Coronary artery (tissue), 2 donors: ENCODE data around the gene ATP2B3.

ENCODE experiments used
- DNase-seq: peaks from one replicate; pipeline ENCODE4 v3.0.0-alpha.2; 2017; ENCODE audit warnings: low spot score
- H3K27ac ChIP-seq, 2 donors: fragments of 200-600 bp; sonication (generic); one replicate each; pipeline ENCODE4 v1.5.1; 2016 to 2019
- H3K4me3 ChIP-seq: fragments of 200-600 bp; sonication (generic); 2 replicates; pipeline ENCODE4 v1.5.1; 2016; ENCODE audit warnings: mild to moderate bottlenecking, moderate library complexity
- CTCF ChIP-seq: fragments of 200-600 bp; sonication (generic); IDR thresholded peaks from one replicate; pipeline ENCODE4 v1.5.1; 2019; ENCODE audit warnings: antibody characterized with exemption

Gene ATP2B3

GRCh38 chrX:153573984-153574383, 56.5 kb downstream of the ATP2B3 start:
- no peak for TF ChIP-seq CTCF
- no peak overlapping the region for H3K4me3 ChIP-seq

GRCh38 chrX:153576239-153576870, 58.9 kb downstream of the ATP2B3 start:
- no peak for TF ChIP-seq CTCF

More at GRCh38 chrX:153573984-153574383, 56.5 kb downstream of the ATP2B3 start:
- no peak overlapping the region for H3K27ac ChIP-seq
- no peak for DNase-seq

GRCh38 chrX:153576961-153577360, 59.5 kb downstream of the ATP2B3 start:
- Histone ChIP-seq H3K27ac (no peak overlapping the region), H3K4me3 (no peak overlapping the region)
- DNase-seq = no peak
- no peak for TF ChIP-seq CTCF

More at GRCh38 chrX:153576239-153576870, 58.9 kb downstream of the ATP2B3 start:
- no peak overlapping the region for H3K4me3 ChIP-seq
- H3K27ac ChIP-seq = no peak overlapping the region
- no peak for DNase-seq

- Histone ChIP-seq H3K4me3 (no peak overlapping the region), H3K27ac (no peak overlapping the region)
- no peak for TF ChIP-seq CTCF
- no peak for DNase-seq
Observed at GRCh38 chrX:153578200-153578835, 60.9 kb downstream of the ATP2B3 start.

- no peak overlapping the region for H3K4me3 ChIP-seq
- H3K27ac ChIP-seq = no peak overlapping the region
- no peak for DNase-seq
- no peak for TF ChIP-seq CTCF
Observed at GRCh38 chrX:153578889-153579288, 61.4 kb downstream of the ATP2B3 start.

- no peak overlapping the region for H3K4me3 ChIP-seq
- no peak for DNase-seq
- no peak overlapping the region for H3K27ac ChIP-seq
- no peak for TF ChIP-seq CTCF
Observed at GRCh38 chrX:153580700-153581386, 63.4 kb downstream of the ATP2B3 start.

GRCh38 chrX:153582896-153583295, 65.5 kb downstream of the ATP2B3 start:
- H3K4me3 ChIP-seq = no peak overlapping the region
- no peak for DNase-seq
- H3K27ac ChIP-seq = no peak overlapping the region
- no peak for TF ChIP-seq CTCF
